ENCODE data around the gene PRDM15. TPM values are rescaled to one million over a fixed set of nuclear protein-coding genes. Genes with fewer than 3 reads are reported as not detected.

PRDM15 gene
- total RNA-seq, 1 experiment from 2014 or later, result 9.9 TPM

DNA sequence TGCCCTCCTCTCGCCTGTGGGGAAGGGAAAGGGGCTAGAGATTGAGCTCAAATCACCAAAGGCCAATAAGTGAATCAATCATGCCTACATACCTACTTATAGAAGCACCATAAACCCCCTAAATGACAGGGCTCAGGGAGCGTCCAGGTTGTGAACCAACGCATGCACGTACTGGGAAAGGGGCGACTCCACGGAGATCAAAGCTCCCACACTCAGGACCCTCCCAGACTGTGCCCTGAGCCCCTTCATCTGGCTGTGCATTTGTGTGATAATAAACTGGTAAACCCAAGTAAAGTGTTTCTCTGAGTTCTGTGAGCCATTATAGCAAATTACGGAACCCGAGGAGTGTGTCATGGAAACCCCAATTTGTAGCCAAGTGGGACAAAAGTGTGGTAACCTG, 23.8 kb upstream of the PRDM15 start:
- H2AK5ac ChIP-seq (ENCODE audit: insufficient read length, low read length), result no peak overlapping the region
- H2BK15ac ChIP-seq (ENCODE audit: low read depth, low read length), result no peak overlapping the region
- no peak overlapping the region for H3K18ac ChIP-seq (ENCODE audit: insufficient read length, low read depth, low read length)
- H4K91ac ChIP-seq (ENCODE audit: insufficient read length, low read depth, low read length), result no peak overlapping the region
- Mint-ChIP-seq H3K4me1 (peaks cover 13 to 14% of the 10 kb centered on the region in 2 experiments), H3K36me3 (ENCODE audit: insufficient read depth in 1 of 3, low read depth in 3 of 3) (peaks cover 1 to 16% (median 13%) of the 10 kb centered on the region in 3 experiments; a peak in 5 of 7 replicates), H3K9me3 (no peaks in the 10 kb centered on the region), H3K27ac (no peak overlapping the region), H3K4me3 (no peak overlapping the region), H3K27me3 (ENCODE audit: low read depth) (no peaks in the 10 kb centered on the region)
- no peak overlapping the region for H3K27ac ChIP-seq (ENCODE audit: insufficient read length, low read depth, low read length)
- H4K5ac ChIP-seq (ENCODE audit: insufficient read length, low read depth, low read length), result no peak overlapping the region
- no CpG with 5 or more reads among the region's 8 CpGs for WGBS (ENCODE audit: extremely low coverage, insufficient read length, low lambda C conversion rate)
- H3K79me2 ChIP-seq (ENCODE audit: insufficient read depth, low read length), result no peaks in the 10 kb centered on the region
- H2BK12ac ChIP-seq (ENCODE audit: insufficient read length, low read depth, low read length), result no peak overlapping the region
- no peak overlapping the region for H2BK5ac ChIP-seq (ENCODE audit: insufficient read length, low read length)
- no peak overlapping the region for H3K23ac ChIP-seq (ENCODE audit: insufficient read length, low read depth, low read length)
- H3K23me2 ChIP-seq (ENCODE audit: insufficient read length, low read depth, low read length, poor library complexity, severe bottlenecking), result no peaks in the 10 kb centered on the region
- no peaks in the 10 kb centered on the region for H4K20me1 ChIP-seq (ENCODE audit: control insufficient read depth, insufficient read depth, insufficient read length)
- H3K9ac ChIP-seq (ENCODE audit: extremely low read depth, insufficient read length, low read length), result no peak overlapping the region
- no peaks in the 10 kb centered on the region; the same call in 1 of the 2 replicates for H3K4me1 ChIP-seq (ENCODE audit: insufficient read depth, low read length)
- no peak overlapping the region for H2BK120ac ChIP-seq (ENCODE audit: low read depth, low read length, poor library complexity, severe bottlenecking)
- H3K4ac ChIP-seq (ENCODE audit: low read depth, low read length), result no peak overlapping the region
- no peak for DNase-seq
- H3K79me1 ChIP-seq (ENCODE audit: insufficient read depth, low read depth, low read length, poor library complexity, severe bottlenecking), result no peaks in the 10 kb centered on the region
- H2AFZ ChIP-seq (ENCODE audit: low read length), result no peak overlapping the region
- no peaks in the 10 kb centered on the region for H3K9me3 ChIP-seq (ENCODE audit: control insufficient read depth, low read depth, low read length)
- H4K8ac ChIP-seq (replicated peaks; ENCODE audit: insufficient read length, low read depth, low read length), result no peak overlapping the region
- no peak overlapping the region for H2BK20ac ChIP-seq (ENCODE audit: low read depth, low read length, poor library complexity, severe bottlenecking)
- H3K56ac ChIP-seq (ENCODE audit: insufficient read length, low read depth, low read length), result no peak overlapping the region
- no peak overlapping the region for H3K14ac ChIP-seq (ENCODE audit: insufficient read depth, low read length)
- H3K4me2 ChIP-seq (ENCODE audit: insufficient read depth, insufficient read length, low read length), result no peak overlapping the region
- no peaks in the 10 kb centered on the region for H3K27me3 ChIP-seq (ENCODE audit: insufficient read depth, low read length)
- no peak overlapping the region for H3T11ph ChIP-seq (ENCODE audit: low read length)
- TF ChIP-seq, protein P1, sequence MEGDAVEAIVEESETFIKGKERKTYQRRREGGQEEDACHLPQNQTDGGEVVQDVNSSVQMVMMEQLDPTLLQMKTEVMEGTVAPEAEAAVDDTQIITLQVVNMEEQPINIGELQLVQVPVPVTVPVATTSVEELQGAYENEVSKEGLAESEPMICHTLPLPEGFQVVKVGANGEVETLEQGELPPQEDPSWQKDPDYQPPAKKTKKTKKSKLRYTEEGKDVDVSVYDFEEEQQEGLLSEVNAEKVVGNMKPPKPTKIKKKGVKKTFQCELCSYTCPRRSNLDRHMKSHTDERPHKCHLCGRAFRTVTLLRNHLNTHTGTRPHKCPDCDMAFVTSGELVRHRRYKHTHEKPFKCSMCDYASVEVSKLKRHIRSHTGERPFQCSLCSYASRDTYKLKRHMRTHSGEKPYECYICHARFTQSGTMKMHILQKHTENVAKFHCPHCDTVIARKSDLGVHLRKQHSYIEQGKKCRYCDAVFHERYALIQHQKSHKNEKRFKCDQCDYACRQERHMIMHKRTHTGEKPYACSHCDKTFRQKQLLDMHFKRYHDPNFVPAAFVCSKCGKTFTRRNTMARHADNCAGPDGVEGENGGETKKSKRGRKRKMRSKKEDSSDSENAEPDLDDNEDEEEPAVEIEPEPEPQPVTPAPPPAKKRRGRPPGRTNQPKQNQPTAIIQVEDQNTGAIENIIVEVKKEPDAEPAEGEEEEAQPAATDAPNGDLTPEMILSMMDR (conservative IDR thresholded peaks at IDR 0.05), result no peak

Data from H9 (cell line).